ENCODE data around the gene HIVEP1.
A peak's percentile ranks its signal among the peaks of the same experiment; 100 is the strongest.

Gene HIVEP1

GRCh38 chr6:11996751-11997150, 15.4 kb upstream of the HIVEP1 start:
- no peak for DNase-seq

- peak; percentile 51 for DNase-seq
Measured at GRCh38 chr6:11999246-11999645, 12.9 kb upstream of the HIVEP1 start.

DNA sequence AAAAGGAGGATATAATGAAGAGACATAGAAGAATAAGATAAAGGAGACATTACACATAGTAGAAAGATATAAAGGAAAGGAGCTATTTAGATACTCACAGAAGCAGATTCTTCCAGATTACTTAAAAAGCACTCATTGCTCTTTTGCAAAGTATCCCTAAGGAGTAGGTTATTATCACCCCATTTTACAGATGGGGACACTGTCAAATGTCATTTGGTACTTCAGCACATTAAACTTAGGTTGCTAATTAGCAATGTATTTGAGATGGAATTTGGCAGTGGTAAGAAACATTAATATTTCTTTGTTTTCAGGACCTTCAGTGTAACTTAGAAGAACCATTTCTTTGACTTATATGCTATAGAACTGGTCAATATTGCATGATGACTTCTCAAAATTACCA, 11.9 kb upstream of the HIVEP1 start:
- no peak for DNase-seq

DNA sequence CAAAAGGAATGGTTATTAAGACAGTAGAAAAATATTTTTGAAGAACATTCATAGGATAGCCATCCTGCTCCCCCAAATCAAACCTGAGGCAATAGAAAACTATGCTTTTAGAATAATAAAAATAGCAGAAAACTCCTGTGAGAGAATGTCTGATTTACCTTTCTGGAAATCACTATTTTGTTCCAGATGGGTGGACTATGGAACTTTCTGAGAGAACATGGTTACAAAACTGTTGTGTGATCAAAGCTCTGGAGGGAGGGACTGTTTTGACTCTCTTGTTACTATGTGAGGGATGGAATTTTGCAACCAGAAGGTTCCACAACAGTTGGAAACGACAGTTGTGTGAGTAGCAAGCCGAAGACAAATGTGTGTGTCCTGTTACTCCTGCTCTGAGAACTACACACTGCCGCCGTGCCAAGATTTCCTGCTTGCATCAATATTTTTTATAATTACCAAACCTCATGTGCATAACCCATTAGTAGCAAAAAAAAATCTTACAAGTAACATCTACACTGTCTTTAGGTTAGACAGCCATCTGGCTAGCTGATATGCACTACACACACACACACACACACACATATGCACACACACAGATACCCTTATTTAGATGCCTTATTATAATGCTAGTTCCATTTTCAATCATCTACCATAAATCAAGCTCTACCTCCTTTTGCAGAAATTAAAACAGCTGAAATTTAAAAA, 11.0 kb upstream of the HIVEP1 start:
- no peak for DNase-seq

GRCh38 chr6:12001706-12002435, 10.2 kb upstream of the HIVEP1 start:
- DNase-seq = no peak

GRCh38 chr6:12007473-12007872, 4.6 kb upstream of the HIVEP1 start:
- no peak for DNase-seq

DNA sequence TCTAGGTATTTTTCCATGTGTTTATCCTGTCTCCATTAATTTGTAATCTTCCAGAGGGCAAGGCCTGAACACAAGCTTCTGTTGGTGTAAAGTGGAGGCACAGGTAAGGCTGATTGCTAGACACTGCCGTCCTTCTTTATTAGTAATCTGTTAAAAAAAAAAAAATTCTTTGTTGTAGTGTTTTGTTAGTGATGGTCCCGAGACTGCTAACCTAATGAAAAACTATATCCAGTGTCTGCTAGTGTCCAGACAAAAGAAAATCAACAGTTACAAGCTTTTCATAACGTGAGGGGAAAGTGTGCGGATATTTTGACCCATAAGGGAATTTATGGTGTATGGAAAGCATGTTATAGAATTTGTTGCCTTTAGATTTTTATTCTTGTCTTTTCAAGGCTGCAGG, 4.2 kb upstream of the HIVEP1 start:
- DNase-seq = no peak

GRCh38 chr6:12008366-12009179, 3.5 kb upstream of the HIVEP1 start:
- peak; percentile 71 for DNase-seq

GRCh38 chr6:12009180-12009685, 2.9 kb upstream of the HIVEP1 start:
- DNase-seq = no peak

GRCh38 chr6:12009876-12010634, 2.1 kb upstream of the HIVEP1 start:
- DNase-seq = peak; percentile 32

- DNase-seq = no peak
Measured at GRCh38 chr6:12010635-12011275, 1.4 kb upstream of the HIVEP1 start.

DNA sequence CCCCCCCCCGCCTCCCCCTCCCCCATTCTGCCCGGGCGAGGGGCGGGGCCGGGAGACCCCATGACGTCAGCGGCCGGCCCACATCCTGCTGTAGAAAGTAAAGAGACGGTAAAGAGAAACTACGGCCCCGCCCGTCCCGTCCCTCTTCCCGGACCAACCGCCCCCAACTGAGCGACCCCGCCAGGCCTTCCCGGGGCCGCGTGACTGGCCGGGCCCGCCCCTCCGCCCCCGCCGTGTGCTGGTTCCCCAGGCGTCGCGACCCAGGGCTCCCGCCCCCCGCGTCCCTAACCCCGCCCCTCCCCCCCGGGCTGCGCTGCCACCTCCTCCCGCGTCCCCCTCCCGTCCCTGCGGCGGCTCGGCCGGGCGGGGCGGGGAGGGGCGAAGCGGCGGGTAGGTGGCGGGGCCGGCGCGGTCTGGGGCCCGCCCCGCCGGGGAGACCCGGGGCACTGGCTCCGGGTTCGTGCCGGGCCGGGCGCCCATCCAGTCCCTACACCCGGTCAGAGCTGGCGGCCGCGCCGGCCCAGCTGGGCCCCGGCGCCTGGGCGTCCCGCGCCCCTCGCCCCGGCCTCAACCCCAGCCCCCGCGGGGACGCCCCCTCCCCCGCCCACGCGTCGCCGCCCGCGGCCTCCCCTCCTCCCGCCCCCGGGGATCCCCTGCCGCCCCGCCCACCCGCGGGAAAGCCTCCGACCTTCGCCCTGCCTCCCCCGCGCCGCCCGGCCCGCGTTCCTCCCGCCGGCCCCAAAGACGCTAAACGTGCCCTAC, 655 bp upstream of the HIVEP1 start:
- DNase-seq = peak; percentile 99

GRCh38 chr6:12012558-12013306, 620 bp downstream of the HIVEP1 start:
- DNase-seq = peak; percentile 94

GRCh38 chr6:12013307-12013719, 1.2 kb downstream of the HIVEP1 start:
- DNase-seq = no peak

DNA sequence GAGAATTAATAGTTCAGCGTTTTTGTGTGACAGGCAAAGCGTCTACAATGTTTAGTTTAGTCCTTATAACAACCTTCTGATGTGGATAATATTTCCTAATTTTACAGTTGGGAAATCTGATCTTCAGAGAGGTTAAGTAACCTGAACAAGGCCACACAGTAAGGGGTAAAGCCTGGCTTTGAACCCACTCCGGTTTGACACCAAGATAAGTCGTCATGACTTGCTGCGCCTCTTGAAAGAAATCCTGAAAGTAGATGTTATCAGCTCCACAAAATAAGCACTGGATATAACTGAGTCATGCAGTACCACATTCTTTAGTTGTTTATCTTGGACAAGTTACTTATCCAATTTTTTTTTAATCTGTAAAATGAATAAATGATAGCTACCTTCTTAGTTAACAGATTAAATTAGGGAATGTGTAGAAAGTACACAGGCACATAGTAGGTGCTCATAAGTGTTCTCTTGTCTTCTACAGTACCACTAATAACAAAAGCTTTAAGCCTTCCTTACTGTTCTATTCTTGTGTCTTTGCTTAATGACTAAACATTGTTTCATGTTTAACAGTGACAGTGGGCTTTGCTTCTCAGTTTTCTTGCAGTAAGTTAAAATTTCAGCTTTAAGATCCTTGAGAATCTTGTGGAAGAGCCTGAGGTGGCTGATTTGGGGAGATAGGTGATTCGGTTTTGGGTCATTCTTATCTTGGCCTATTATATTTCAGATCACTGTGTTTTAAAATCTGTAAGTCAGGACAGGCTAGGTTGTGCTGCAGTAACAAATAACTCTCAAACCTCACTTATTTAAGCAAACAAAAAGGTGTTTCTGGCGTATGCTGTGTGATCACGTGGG, 2.1 kb downstream of the HIVEP1 start:
- peak; percentile 86 for DNase-seq

DNA sequence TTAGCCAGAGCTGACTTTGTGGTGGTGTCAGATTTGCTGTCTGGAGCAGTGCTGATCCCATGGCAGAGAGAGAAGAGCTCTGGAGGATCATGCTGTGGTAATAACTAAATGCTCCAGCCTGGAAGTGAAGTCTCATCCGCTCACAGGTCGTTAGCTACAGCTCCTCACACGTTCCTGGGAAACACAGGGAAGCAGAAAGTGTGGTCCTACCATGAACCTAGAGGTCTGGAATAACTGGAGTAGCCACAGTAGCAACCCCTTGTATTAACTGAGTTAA, 2.7 kb downstream of the HIVEP1 start:
- no peak for DNase-seq

GRCh38 chr6:12017263-12017662, 5.2 kb downstream of the HIVEP1 start:
- no peak for DNase-seq

GRCh38 chr6:12017876-12018401, 5.8 kb downstream of the HIVEP1 start:
- no peak for DNase-seq

DNA sequence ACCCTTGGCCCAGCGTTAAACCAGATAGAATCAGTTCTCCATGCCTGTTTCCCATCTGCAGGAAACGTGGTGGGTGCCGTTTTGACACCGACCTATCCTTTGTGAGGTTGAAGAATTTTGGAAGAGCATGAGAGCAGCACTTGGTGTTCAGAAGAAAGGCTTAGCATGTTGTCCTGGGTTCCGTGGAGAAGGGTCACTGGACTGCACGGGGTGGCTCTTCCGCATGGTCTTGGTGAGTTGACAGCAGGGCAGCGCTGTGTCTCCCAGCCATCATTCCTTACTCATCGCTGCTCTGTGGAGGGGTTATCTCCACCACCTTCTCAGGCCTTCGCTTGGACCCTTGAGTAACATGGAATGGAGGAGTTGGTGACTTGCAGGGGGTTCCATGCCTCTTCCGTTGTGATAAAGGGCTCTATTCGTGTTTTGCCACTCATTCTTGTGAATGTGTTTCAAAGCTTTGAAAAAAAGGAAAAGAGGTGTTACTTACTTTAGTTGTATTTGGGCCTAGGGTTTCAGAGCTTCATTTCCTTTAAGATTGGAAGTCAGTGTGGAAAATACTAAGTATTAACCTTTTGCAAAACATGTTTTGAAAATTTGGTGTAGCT, 8.2 kb downstream of the HIVEP1 start:
- DNase-seq = no peak
